ENCODE measurements around the gene MAGEA12.
"Not testable (repeated sequence)": the region's sequence is repeated elsewhere in the genome, so short reads cannot be mapped to it uniquely, and the experiment has no call there.

DNA sequence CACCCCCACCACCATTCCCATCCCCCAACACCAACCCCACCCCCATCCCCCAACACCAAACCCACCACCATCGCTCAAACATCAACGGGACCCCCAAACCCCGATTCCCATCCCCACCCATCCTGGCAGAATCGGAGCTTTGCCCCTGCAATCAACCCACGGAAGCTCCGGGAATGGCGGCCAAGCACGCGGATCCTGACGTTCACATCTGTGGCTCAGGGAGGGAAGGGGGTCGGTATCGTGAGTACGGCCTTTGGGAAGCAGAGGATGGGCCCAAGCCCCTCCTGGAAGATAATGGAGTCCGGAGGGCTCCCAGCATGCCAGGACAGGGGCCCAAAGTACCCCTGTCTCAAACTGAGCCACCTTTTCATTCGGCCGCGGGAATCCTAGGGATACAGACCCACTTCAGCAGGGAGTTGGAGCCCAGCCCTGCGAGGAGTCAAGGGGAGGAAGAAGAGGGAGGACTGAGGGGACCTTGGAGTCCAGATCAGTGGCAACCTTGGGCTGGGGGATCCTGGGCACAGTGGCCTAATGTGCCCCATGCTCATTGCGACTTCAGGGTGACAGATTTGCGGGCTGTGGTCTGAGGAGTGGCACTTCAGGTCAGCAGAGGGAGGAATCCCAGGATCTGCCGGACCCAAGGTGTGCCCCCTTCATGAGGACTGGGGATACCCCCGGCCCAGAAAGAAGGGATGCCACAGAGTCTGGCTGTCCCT lies 744 bp downstream of the MAGEA12 start:
- TF ChIP-seq CSDC2 (CRISPR knock-in tag; IDR thresholded peaks at IDR 0.05); TSHZ2 (CRISPR knock-in tag; IDR thresholded peaks at IDR 0.05); ZNF565 (CRISPR knock-in tag; conservative IDR thresholded peaks at IDR 0.05; ENCODE audit: low read depth); GLIS3 (CRISPR knock-in tag; IDR thresholded peaks at IDR 0.05); TCF4 (CRISPR knock-in tag; IDR thresholded peaks at IDR 0.05; ENCODE audit: borderline replicate concordance); BACH2 (CRISPR knock-in tag; IDR thresholded peaks at IDR 0.05; ENCODE audit: borderline replicate concordance); RARB (CRISPR knock-in tag; IDR thresholded peaks at IDR 0.05); ARNTL (CRISPR knock-in tag; IDR thresholded peaks at IDR 0.05; ENCODE audit: borderline replicate concordance, low read depth); ZFP3 (CRISPR knock-in tag; IDR thresholded peaks at IDR 0.05); ZC3H10 (CRISPR knock-in tag; IDR thresholded peaks at IDR 0.05); CREB5 (CRISPR knock-in tag; IDR thresholded peaks at IDR 0.05; ENCODE audit: low read depth); ZNF70 (CRISPR knock-in tag; IDR thresholded peaks at IDR 0.05); SNAI2 (CRISPR knock-in tag; IDR thresholded peaks at IDR 0.05): not testable (repeated sequence)

All from SK-N-SH treated with all-trans-retinoic acid at 6 μM for 48 hours (cell line).